OCI-LY7 (cell line): ENCODE data around the gene ELMO1.

Experiments used
- EZH2phosphoT487 ChIP-seq: fragments of 200-600 bp; sonication (generic); IDR thresholded peaks from 2 replicates; pipeline ENCODE4 v1.6.1; 2018; ENCODE audit warnings: low read depth, borderline replicate concordance, mild to moderate bottlenecking, mixed run types, antibody characterized with exemption, low read length, moderate library complexity, mixed read lengths
- TF ChIP-seq, protein P1 (sequence below): fragments of 200-600 bp; sonication (generic); conservative IDR thresholded peaks from 2 replicates; pipeline ENCODE4 v1.5.1; 2014; ENCODE audit warnings: mild to moderate bottlenecking, antibody characterized with exemption, low read length, moderate library complexity, mixed read lengths

DNA sequence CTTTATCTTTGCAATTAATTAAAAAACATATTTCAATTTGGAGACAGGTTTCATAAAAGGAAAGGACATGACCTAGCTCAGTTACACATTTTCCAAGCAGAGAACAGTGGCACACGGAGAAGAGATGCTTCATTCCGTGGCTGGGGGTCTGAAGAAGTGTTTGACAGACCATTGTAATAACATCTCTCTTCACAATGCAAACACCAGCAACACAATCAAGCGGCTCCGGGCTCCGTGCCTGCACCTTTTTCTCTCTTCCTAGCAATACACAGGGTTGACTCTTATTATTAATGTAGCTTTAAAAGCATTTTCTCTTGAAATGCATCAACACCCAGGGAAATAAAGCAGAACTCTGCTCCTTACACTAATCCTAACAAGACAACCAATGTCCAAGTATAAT is 463.3 kb downstream of the ELMO1 start:
- TF ChIP-seq, protein P1, sequence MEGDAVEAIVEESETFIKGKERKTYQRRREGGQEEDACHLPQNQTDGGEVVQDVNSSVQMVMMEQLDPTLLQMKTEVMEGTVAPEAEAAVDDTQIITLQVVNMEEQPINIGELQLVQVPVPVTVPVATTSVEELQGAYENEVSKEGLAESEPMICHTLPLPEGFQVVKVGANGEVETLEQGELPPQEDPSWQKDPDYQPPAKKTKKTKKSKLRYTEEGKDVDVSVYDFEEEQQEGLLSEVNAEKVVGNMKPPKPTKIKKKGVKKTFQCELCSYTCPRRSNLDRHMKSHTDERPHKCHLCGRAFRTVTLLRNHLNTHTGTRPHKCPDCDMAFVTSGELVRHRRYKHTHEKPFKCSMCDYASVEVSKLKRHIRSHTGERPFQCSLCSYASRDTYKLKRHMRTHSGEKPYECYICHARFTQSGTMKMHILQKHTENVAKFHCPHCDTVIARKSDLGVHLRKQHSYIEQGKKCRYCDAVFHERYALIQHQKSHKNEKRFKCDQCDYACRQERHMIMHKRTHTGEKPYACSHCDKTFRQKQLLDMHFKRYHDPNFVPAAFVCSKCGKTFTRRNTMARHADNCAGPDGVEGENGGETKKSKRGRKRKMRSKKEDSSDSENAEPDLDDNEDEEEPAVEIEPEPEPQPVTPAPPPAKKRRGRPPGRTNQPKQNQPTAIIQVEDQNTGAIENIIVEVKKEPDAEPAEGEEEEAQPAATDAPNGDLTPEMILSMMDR, result no peak
- no peak for TF ChIP-seq EZH2phosphoT487
